ENCODE measurements around the gene CERCAM.

The CERCAM gene

DNA sequence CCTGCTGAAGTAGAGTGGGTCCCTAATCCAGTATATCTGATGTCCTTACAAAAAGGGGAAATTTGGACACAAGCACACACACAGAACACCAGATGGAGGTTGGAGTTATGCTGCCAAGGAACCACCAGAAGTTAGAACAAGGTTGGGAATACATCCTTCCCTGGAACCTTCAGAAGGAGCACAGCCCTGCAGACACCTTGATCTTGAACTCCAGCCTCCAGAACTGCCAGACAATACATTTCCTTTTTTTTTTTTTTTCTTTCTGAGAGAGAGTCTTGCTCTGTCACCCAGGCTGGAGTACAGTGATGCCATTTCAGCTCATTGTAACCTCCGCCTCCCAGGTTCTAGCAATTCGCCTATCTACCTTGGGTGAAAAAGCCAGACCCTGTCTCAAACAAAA lies 28.1 kb downstream of the CERCAM start:
- Histone ChIP-seq H3K4ac (ENCODE audit: low read depth, low read length) (no peak overlapping the region), H3K79me2 (ENCODE audit: control insufficient read depth, insufficient read depth, low read length) (no peaks in the 10 kb centered on the region), H2BK120ac (ENCODE audit: low read depth, low read length) (no peak overlapping the region), H3K9ac (ENCODE audit: low read length) (no peak overlapping the region), H2BK5ac (ENCODE audit: low read length) (no peak overlapping the region), H3K36me3 (ENCODE audit: control insufficient read depth, insufficient read depth, low read length) (no peaks in the 10 kb centered on the region), H3K79me1 (ENCODE audit: low read length) (no peaks in the 10 kb centered on the region), H3K56ac (ENCODE audit: low read length) (no peak overlapping the region), H3K27me3 (ENCODE audit: insufficient read depth, low read length, poor library complexity) (no peaks in the 10 kb centered on the region), H4K8ac (ENCODE audit: low read depth, low read length) (no peak overlapping the region), H3K4me1 (ENCODE audit: control insufficient read depth, low read depth, low read length) (no peaks in the 10 kb centered on the region), H3K23ac (ENCODE audit: low read length) (no peak overlapping the region), H2AK5ac (ENCODE audit: low read length) (no peak overlapping the region), H3K4me2 (ENCODE audit: low read length) (no peak overlapping the region), H4K5ac (ENCODE audit: low read length) (no peak overlapping the region), H3K27ac (ENCODE audit: low read depth, low read length) (no peak overlapping the region), H3K4me3 (ENCODE audit: low read length) (no peak overlapping the region), H2BK15ac (replicated peaks; ENCODE audit: low read depth) (no peak overlapping the region), H3K18ac (ENCODE audit: low read length) (no peak overlapping the region)
- DNase-seq: no peak
- no CpG with 5 or more reads among the region's 2 CpGs for WGBS (ENCODE audit: extremely low coverage, insufficient coverage, low lambda C conversion rate)

GRCh38 chr9:128454991-128455390 lies 34.3 kb downstream of the CERCAM start:
- H3K4ac ChIP-seq (ENCODE audit: low read depth, low read length): no peak overlapping the region
- H2BK120ac ChIP-seq (ENCODE audit: low read depth, low read length): no peak overlapping the region
- no peak overlapping the region for H3K27ac ChIP-seq (ENCODE audit: low read depth, low read length)
- H3K36me3 ChIP-seq (ENCODE audit: control insufficient read depth, insufficient read depth, low read length): peaks cover 3% of the 10 kb centered on the region
- H4K8ac ChIP-seq (ENCODE audit: low read depth, low read length): no peak overlapping the region
- peaks cover 5% of the 10 kb centered on the region for H3K79me1 ChIP-seq (ENCODE audit: low read length)
- no peak overlapping the region for H3K9ac ChIP-seq (ENCODE audit: low read length)
- H3K4me3 ChIP-seq (ENCODE audit: low read length): no peak overlapping the region
- no peaks in the 10 kb centered on the region for H3K27me3 ChIP-seq (ENCODE audit: insufficient read depth, low read length, poor library complexity)
- WGBS (ENCODE audit: extremely low coverage, insufficient coverage, low lambda C conversion rate): no CpG with 5 or more reads among the region's 14 CpGs
- no peak overlapping the region for H2BK15ac ChIP-seq (replicated peaks; ENCODE audit: low read depth)
- H4K5ac ChIP-seq (ENCODE audit: low read length): no peak overlapping the region
- no peak overlapping the region for H3K56ac ChIP-seq (ENCODE audit: low read length)
- no peaks in the 10 kb centered on the region for H3K79me2 ChIP-seq (ENCODE audit: control insufficient read depth, insufficient read depth, low read length)
- H3K23ac ChIP-seq (ENCODE audit: low read length): no peak overlapping the region
- no peak for DNase-seq
- no peak overlapping the region for H3K4me2 ChIP-seq (ENCODE audit: low read length)
- H3K18ac ChIP-seq (ENCODE audit: low read length): no peak overlapping the region
- H3K4me1 ChIP-seq (ENCODE audit: control insufficient read depth, low read depth, low read length): peaks cover 5% of the 10 kb centered on the region
- no peak overlapping the region for H2BK5ac ChIP-seq (ENCODE audit: low read length)
- H2AK5ac ChIP-seq (ENCODE audit: low read length): no peak overlapping the region

DNA sequence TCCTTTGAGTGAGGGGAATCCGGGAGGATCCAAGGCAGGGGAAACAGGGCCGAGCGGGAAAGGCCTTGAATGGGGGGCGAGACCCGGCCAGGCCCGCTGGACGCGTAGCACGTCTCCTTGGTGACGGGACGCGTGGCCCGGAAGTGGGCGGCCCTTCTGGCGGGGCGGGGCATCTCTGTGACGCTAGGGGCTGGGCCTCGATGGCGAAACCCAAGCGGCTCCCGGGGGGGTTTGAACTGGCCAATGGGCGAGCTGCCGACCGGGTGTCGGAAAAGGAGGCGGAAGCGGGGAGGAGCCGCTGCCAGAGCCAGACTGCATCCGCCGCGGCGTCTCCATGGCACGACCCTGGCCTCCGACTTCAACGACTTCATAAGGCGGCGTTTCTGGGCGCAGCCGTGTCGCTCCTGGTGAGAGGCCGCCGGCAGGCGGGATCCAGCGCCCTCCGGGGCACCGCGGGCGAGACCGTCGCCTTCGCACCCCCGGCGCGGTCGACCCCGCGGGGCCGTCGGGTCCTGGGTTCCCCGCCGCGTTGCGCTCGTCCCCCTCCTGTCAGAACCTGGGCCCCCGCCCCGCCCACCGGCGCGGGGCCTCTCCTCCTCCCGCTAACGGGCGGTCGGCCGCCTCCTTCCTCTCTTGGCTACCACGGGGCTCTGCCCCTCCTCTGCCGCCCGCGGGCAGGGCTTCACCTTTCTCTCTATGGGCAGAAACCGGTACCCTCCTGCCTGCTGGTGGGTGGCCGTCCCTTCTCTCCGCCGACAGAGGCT lies 35.4 kb downstream of the CERCAM start, which contains the start of gene ODF2:
ODF2 (plus strand) TSS at position 158 of the 764 bp plus-strand sequence; CDS start at position 244, 86 bp downstream.
- Histone ChIP-seq H3K9ac (ENCODE audit: low read length) (peak within 1 kb of the TSS; percentile 88), H3K4me2 (ENCODE audit: low read length) (peak within 1 kb of the TSS; percentile 94), H3K23ac (ENCODE audit: low read length) (peak within 1 kb of the TSS; percentile 45), H3K79me1 (ENCODE audit: low read length) (peaks cover 5% of the 10 kb centered on the region), H4K5ac (ENCODE audit: low read length) (no peak within 1 kb of the TSS), H3K79me2 (ENCODE audit: control insufficient read depth, insufficient read depth, low read length) (no peaks in the 10 kb centered on the region), H2BK120ac (ENCODE audit: low read depth, low read length) (no peak within 1 kb of the TSS), H4K8ac (ENCODE audit: low read depth, low read length) (no peak within 1 kb of the TSS), H3K27ac (ENCODE audit: low read depth, low read length) (peak within 1 kb of the TSS; percentile 86), H3K4me1 (ENCODE audit: control insufficient read depth, low read depth, low read length) (peaks cover 5% of the 10 kb centered on the region), H3K56ac (ENCODE audit: low read length) (peak within 1 kb of the TSS; percentile 94), H3K27me3 (ENCODE audit: insufficient read depth, low read length, poor library complexity) (no peaks in the 10 kb centered on the region), H3K36me3 (ENCODE audit: control insufficient read depth, insufficient read depth, low read length) (peaks cover 6% of the 10 kb centered on the region), H2AK5ac (ENCODE audit: low read length) (no peak within 1 kb of the TSS), H3K18ac (ENCODE audit: low read length) (peak within 1 kb of the TSS; percentile 16), H2BK5ac (ENCODE audit: low read length) (peak within 1 kb of the TSS; percentile 67), H2BK15ac (replicated peaks; ENCODE audit: low read depth) (no peak within 1 kb of the TSS), H3K4me3 (ENCODE audit: low read length) (peak within 1 kb of the TSS; percentile 86), H3K4ac (ENCODE audit: low read depth, low read length) (peak within 1 kb of the TSS; percentile 73)
- peak; percentile 99 for DNase-seq
- no CpG with 5 or more reads among the region's 82 CpGs for WGBS (ENCODE audit: extremely low coverage, insufficient coverage, low lambda C conversion rate)

DNA sequence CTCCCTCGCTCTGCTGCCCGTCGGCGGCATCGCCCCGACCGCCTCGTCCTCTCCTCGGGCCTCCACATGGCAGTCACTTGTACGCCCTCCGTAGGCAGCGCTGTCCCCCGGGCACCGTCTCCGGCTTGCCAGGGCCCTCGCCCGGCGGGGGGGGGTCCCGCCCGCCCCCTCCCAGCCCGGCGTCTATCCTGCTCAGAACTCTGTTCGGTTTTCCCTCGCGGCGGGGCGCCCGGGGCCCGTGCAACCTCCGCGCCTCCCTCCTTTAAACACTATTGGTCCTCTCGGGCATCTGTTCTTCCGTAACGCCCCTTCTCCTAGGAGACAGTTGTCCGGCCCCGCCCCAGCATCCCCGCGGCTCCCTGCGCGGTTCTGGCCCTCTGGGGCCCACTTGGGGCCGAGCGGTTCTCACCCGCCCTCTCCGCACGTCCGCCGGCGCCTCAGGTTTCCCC lies 36.0 kb downstream of the CERCAM start:
- no CpG with 5 or more reads among the region's 48 CpGs for WGBS (ENCODE audit: extremely low coverage, insufficient coverage, low lambda C conversion rate)
- H3K79me1 ChIP-seq (ENCODE audit: low read length): peaks cover 5% of the 10 kb centered on the region
- H2BK15ac ChIP-seq (replicated peaks; ENCODE audit: low read depth): no peak overlapping the region
- no peak overlapping the region for H4K8ac ChIP-seq (ENCODE audit: low read depth, low read length)
- H2AK5ac ChIP-seq (ENCODE audit: low read length): no peak overlapping the region
- H4K5ac ChIP-seq (ENCODE audit: low read length): no peak overlapping the region
- H3K18ac ChIP-seq (ENCODE audit: low read length): peak overlapping the region; percentile 16
- peak; percentile 79 for DNase-seq
- peak overlapping the region; percentile 86 for H3K27ac ChIP-seq (ENCODE audit: low read depth, low read length)
- peaks cover 6% of the 10 kb centered on the region for H3K36me3 ChIP-seq (ENCODE audit: control insufficient read depth, insufficient read depth, low read length)
- no peak overlapping the region for H2BK5ac ChIP-seq (ENCODE audit: low read length)
- H3K9ac ChIP-seq (ENCODE audit: low read length): peak overlapping the region; percentile 88
- peak overlapping the region; percentile 45 for H3K23ac ChIP-seq (ENCODE audit: low read length)
- peak overlapping the region; percentile 94 for H3K4me2 ChIP-seq (ENCODE audit: low read length)
- H3K4me1 ChIP-seq (ENCODE audit: control insufficient read depth, low read depth, low read length): peaks cover 5% of the 10 kb centered on the region
- peak overlapping the region; percentile 94 for H3K56ac ChIP-seq (ENCODE audit: low read length)
- H3K4me3 ChIP-seq (ENCODE audit: low read length): peak overlapping the region; percentile 86
- no peaks in the 10 kb centered on the region for H3K79me2 ChIP-seq (ENCODE audit: control insufficient read depth, insufficient read depth, low read length)
- H3K4ac ChIP-seq (ENCODE audit: low read depth, low read length): peak overlapping the region; percentile 73
- H2BK120ac ChIP-seq (ENCODE audit: low read depth, low read length): no peak overlapping the region
- no peaks in the 10 kb centered on the region for H3K27me3 ChIP-seq (ENCODE audit: insufficient read depth, low read length, poor library complexity)

- WGBS (ENCODE audit: extremely low coverage, insufficient coverage, low lambda C conversion rate): no CpG with 5 or more reads among the region's 14 CpGs
- Histone ChIP-seq H3K4me1 (ENCODE audit: control insufficient read depth, low read depth, low read length) (peaks cover 5% of the 10 kb centered on the region), H3K56ac (ENCODE audit: low read length) (peak overlapping the region; percentile 94), H3K9ac (ENCODE audit: low read length) (peak overlapping the region; percentile 45), H4K8ac (ENCODE audit: low read depth, low read length) (no peak overlapping the region), H2AK5ac (ENCODE audit: low read length) (no peak overlapping the region), H3K27ac (ENCODE audit: low read depth, low read length) (no peak overlapping the region), H3K79me1 (ENCODE audit: low read length) (peaks cover 5% of the 10 kb centered on the region), H3K36me3 (ENCODE audit: control insufficient read depth, insufficient read depth, low read length) (peaks cover 6% of the 10 kb centered on the region), H3K4me3 (ENCODE audit: low read length) (peak overlapping the region; percentile 45), H3K4ac (ENCODE audit: low read depth, low read length) (no peak overlapping the region), H2BK5ac (ENCODE audit: low read length) (no peak overlapping the region), H2BK15ac (replicated peaks; ENCODE audit: low read depth) (no peak overlapping the region), H3K23ac (ENCODE audit: low read length) (no peak overlapping the region), H3K4me2 (ENCODE audit: low read length) (peak overlapping the region; percentile 62), H3K18ac (ENCODE audit: low read length) (no peak overlapping the region), H4K5ac (ENCODE audit: low read length) (no peak overlapping the region), H3K79me2 (ENCODE audit: control insufficient read depth, insufficient read depth, low read length) (no peaks in the 10 kb centered on the region), H3K27me3 (ENCODE audit: insufficient read depth, low read length, poor library complexity) (no peaks in the 10 kb centered on the region), H2BK120ac (ENCODE audit: low read depth, low read length) (no peak overlapping the region)
- peak; percentile 13 for DNase-seq
Measured at GRCh38 chr9:128457207-128457606, 36.5 kb downstream of the CERCAM start.
